NCI-H128 (cell line): ENCODE results near the gene NUDT8.
"Not testable (repeated sequence)": the region's sequence is repeated elsewhere in the genome, so short reads cannot be mapped to it uniquely, and the experiment has no call there.

Source experiments
- DNase-seq: peaks from one replicate; lab custom pipeline; 2025; ENCODE audit not compliant: unreplicated experiment; lab: John Stamatoyannopoulos, UW

The NUDT8 gene

GRCh38 chr11:67593565-67593905, 36.2 kb downstream of the NUDT8 start:
- DNase-seq, result no peak

- no peak for DNase-seq
Measured at GRCh38 chr11:67592880-67593564, 36.7 kb downstream of the NUDT8 start.

- DNase-seq, result not testable (repeated sequence)
Measured at GRCh38 chr11:67588899-67589415, 40.8 kb downstream of the NUDT8 start.

GRCh38 chr11:67588136-67588503, 41.6 kb downstream of the NUDT8 start:
- DNase-seq, result no peak

- no peak for DNase-seq
Measured at GRCh38 chr11:67586568-67587250, 43.0 kb downstream of the NUDT8 start.

GRCh38 chr11:67585911-67586310, 43.8 kb downstream of the NUDT8 start:
- DNase-seq, result no peak

- no peak for DNase-seq
Measured at GRCh38 chr11:67584881-67585873, 44.6 kb downstream of the NUDT8 start.

- DNase-seq, result no peak
Measured at GRCh38 chr11:67584205-67584880, 45.4 kb downstream of the NUDT8 start.

- peak; percentile 55 for DNase-seq
Measured at GRCh38 chr11:67583247-67584204, 46.2 kb downstream of the NUDT8 start, which contains the start of gene GSTP1. Gene GSTP1 (plus strand): TSS chr11:67583812. CDS start chr11:67583844, 32 bp downstream.

GRCh38 chr11:67582011-67582410, 47.7 kb downstream of the NUDT8 start:
- no peak for DNase-seq

GRCh38 chr11:67581469-67581868, 48.3 kb downstream of the NUDT8 start:
- DNase-seq, result no peak

- DNase-seq, result no peak
Measured at GRCh38 chr11:67577951-67578350, 51.8 kb downstream of the NUDT8 start.
